Natural killer cell (primary cell): ENCODE data around the gene CEP164. TPM values are rescaled to one million over a fixed set of nuclear protein-coding genes. Genes with fewer than 3 reads are reported as not detected.

ENCODE experiments used
- ATAC-seq, 3 donors: fragments of 150-1000 bp in 2 of 3; fragments of 200-7000 bp in 1 of 3; cut with Tn5 transposase; 1 replicate in 1 of 3; 2 replicates in 2 of 3; pipeline ENCODE4 v1.10.0; 2021; ENCODE audit warnings: mild to moderate bottlenecking in 2 of 3, moderate library complexity in 2 of 3
- DNase-seq, 2 donors: peaks; one replicate each; pipeline versions ENCODE4 v3.0.0 to v3.0.0-alpha.2; 2013 to 2021; ENCODE audit warnings: mixed read lengths in 1 of 2
- H3K27ac ChIP-seq: one replicate; pipeline ENCODE4 v1.5.1; 2013; ENCODE audit warnings: mild to moderate bottlenecking, low read length
- H3K27me3 ChIP-seq: one replicate; pipeline ENCODE4 v1.6.1; 2013; ENCODE audit warnings: low read length; ENCODE audit not compliant: control insufficient read depth, insufficient read depth
- H3K36me3 ChIP-seq: one replicate; pipeline ENCODE4 v1.6.1; 2013; ENCODE audit warnings: low read length; ENCODE audit not compliant: control insufficient read depth, insufficient read depth
- H3K4me1 ChIP-seq: one replicate; pipeline ENCODE4 v1.6.1; 2013; ENCODE audit warnings: low read length; ENCODE audit not compliant: control insufficient read depth, insufficient read depth
- H3K4me3 ChIP-seq: one replicate; pipeline ENCODE4 v1.5.1; 2013; ENCODE audit warnings: low read length
- H3K9me3 ChIP-seq: one replicate; pipeline ENCODE4 v1.6.1; 2013; ENCODE audit warnings: low read length; ENCODE audit not compliant: control insufficient read depth, insufficient read depth
- H3K27ac Mint-ChIP-seq, 2 donors: one replicate each; pipeline ENCODE4 v1.8.0; 2022; ENCODE audit warnings: mild to moderate bottlenecking in 2 of 2, mixed read lengths in 2 of 2, moderate library complexity in 1 of 2
- H3K27me3 Mint-ChIP-seq, 2 donors: one replicate each; pipeline ENCODE4 v1.8.0; 2022; ENCODE audit warnings: low read depth in 2 of 2, mixed read lengths in 2 of 2
- H3K36me3 Mint-ChIP-seq: one replicate; pipeline ENCODE4 v1.8.0; 2022; ENCODE audit warnings: mixed read lengths
- H3K4me1 Mint-ChIP-seq, 2 donors: one replicate each; pipeline ENCODE4 v1.8.0; 2022; ENCODE audit warnings: mixed read lengths in 2 of 2
- H3K4me3 Mint-ChIP-seq: one replicate; pipeline ENCODE4 v1.8.0; 2022; ENCODE audit warnings: mild to moderate bottlenecking, moderate library complexity, mixed read lengths
- H3K9me3 Mint-ChIP-seq, 2 donors: one replicate each; pipeline ENCODE4 v1.8.0; 2022; ENCODE audit warnings: mixed read lengths in 2 of 2
- CTCF ChIP-seq: fragments of 200-600 bp; IDR thresholded peaks from one replicate; pipeline ENCODE4 v1.8.0; 2022; ENCODE audit warnings: antibody characterized with exemption
- WGBS: methylation state at CpG from one replicate; pipeline ENCODE4 v1.1.7; 2013; ENCODE audit warnings: missing lambda C conversion rate; ENCODE audit not compliant: insufficient coverage; 5-methylcytosine and 5-hydroxymethylcytosine counted together
- intact Hi-C: fragments of 100-400 bp; cut with micrococcal nuclease; formaldehyde crosslinking; loops from one replicate; pipeline ENCODE4 v1.14.2; 2022
- total RNA-seq, 4 donors: library from RNA; stranded (reverse); fragments of 120-200 nt in 1 of 4; gene quantifications; one replicate each; pipeline versions ENCODE4 v1.2.3 to v1.2.4, GENCODE V29; 2013 to 2022

Gene CEP164
- total RNA-seq, 3 donors from 2014 or later (not counting 1 experiment from before 2014, with no cell fraction given) = 45.6 to 49.9 (median 49.8) TPM

GRCh38 chr11:117328375-117329010, 839 bp downstream of the CEP164 start:
- DNase-seq (peak in 1 of 2 donors; percentile 47), ATAC-seq (no peak)
- no peaks in the 10 kb centered on the region for H3K27me3 Mint-ChIP-seq
- intact Hi-C loops = loop anchor here (5.0 kb wide), 1 partner anchor 96 kb away; the partner anchor contains the start of genes PCSK7 and RNF214
- no peaks in the 10 kb centered on the region for H3K4me1 Mint-ChIP-seq
- H3K27ac Mint-ChIP-seq = no peak overlapping the region
- Histone ChIP-seq H3K4me3 (peak overlapping the region; percentile 80), H3K36me3 (no peaks in the 10 kb centered on the region), H3K27ac (peak overlapping the region; percentile 85), H3K9me3 (no peaks in the 10 kb centered on the region), H3K4me1 (peaks cover 14% of the 10 kb centered on the region), H3K27me3 (no peaks in the 10 kb centered on the region)
- no peak overlapping the region for H3K4me3 Mint-ChIP-seq
- H3K9me3 Mint-ChIP-seq = no peaks in the 10 kb centered on the region
- TF ChIP-seq CTCF = no peak
- 20% methylated on average over 15 of the region's 15 CpGs for WGBS
- no peaks in the 10 kb centered on the region for H3K36me3 Mint-ChIP-seq

DNA sequence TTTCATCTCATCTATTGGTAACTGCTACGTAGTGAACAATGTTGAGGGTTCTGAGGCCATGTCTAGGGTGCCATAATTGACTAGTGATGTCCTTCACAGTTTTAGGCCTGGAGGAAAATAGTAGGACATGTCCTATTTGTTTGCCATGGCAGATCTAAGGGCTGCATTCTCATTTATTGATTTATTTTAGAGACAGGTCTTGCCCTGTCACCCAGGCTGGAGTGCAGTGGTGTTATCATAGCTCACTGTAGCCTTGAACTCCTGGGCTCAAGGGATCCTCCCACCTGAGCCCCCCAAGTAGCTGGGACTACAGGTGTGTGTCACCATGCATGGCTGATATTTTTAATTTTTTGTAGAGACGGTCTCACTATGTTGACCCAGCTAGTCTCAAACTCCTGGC, 5.2 kb downstream of the CEP164 start:
- ATAC-seq (no peak), DNase-seq (no peak)
- WGBS = 50% methylated on average over 2 of the region's 2 CpGs
- H3K9me3 Mint-ChIP-seq = no peaks in the 10 kb centered on the region
- Histone ChIP-seq H3K36me3 (no peaks in the 10 kb centered on the region), H3K4me1 (peaks cover 11% of the 10 kb centered on the region), H3K27ac (no peak overlapping the region), H3K9me3 (no peaks in the 10 kb centered on the region), H3K27me3 (no peaks in the 10 kb centered on the region), H3K4me3 (no peak overlapping the region)
- H3K36me3 Mint-ChIP-seq = no peaks in the 10 kb centered on the region
- H3K4me3 Mint-ChIP-seq = no peak overlapping the region
- no peaks in the 10 kb centered on the region for H3K27me3 Mint-ChIP-seq
- intact Hi-C loops = no loop called here
- peaks cover 0 to 15% of the 10 kb centered on the region in 2 donors for H3K4me1 Mint-ChIP-seq
- H3K27ac Mint-ChIP-seq = no peak overlapping the region
- no peak for TF ChIP-seq CTCF

DNA sequence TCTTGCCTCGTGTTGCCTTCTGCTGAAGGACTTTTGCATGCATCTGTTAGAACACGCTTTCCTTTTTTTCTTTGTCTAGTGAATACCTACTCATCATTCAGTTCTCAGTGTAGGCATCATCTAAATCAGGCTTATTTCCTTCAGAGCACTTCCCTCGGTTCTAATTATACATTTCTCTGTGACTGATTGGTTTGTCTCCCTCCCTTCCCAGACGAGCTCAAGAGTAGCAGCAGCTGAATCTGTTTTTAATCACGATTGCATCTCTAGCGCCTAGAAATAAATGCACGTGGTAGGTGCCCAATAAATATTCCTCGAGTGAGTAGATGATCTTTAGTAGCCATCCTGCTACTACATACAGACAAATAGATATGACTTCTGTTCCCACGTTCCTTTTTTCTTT, 6.3 kb downstream of the CEP164 start:
- Histone ChIP-seq H3K36me3 (no peaks in the 10 kb centered on the region), H3K9me3 (no peaks in the 10 kb centered on the region), H3K27me3 (no peaks in the 10 kb centered on the region), H3K4me1 (peaks cover 2% of the 10 kb centered on the region), H3K27ac (no peak overlapping the region), H3K4me3 (no peak overlapping the region)
- H3K36me3 Mint-ChIP-seq = peaks cover 7% of the 10 kb centered on the region
- no peak for DNase-seq
- peaks cover 0 to 18% of the 10 kb centered on the region in 2 donors for H3K4me1 Mint-ChIP-seq
- intact Hi-C loops = no loop called here
- no peaks in the 10 kb centered on the region for H3K9me3 Mint-ChIP-seq
- H3K4me3 Mint-ChIP-seq = no peak overlapping the region
- no peak for ATAC-seq
- no peak for TF ChIP-seq CTCF
- H3K27me3 Mint-ChIP-seq = no peaks in the 10 kb centered on the region
- 92% methylated on average over 8 of the region's 9 CpGs for WGBS
- H3K27ac Mint-ChIP-seq = no peak overlapping the region

DNA sequence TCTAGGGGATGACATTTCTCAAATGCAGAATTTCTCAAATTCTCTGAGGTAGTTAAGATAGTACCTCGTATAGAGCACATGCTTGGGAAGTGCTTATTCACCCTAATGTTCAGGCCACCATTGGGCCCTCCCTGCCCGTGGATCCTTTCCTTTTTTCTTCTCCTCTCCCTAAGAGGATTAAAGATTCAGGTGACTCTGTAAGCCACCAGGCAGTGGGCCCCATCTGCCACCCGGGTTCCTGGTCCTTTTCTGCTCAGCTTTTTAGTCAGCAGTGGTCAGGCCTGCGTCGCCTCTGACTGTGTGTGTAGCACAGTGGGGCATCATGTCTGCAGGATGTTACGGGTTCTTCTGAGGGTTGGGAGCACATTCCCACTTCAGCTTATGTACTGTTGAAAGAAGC, 7.2 kb downstream of the CEP164 start:
- H3K4me3 ChIP-seq = no peak overlapping the region
- no peak overlapping the region for H3K4me3 Mint-ChIP-seq
- H3K36me3 Mint-ChIP-seq = peaks cover 7% of the 10 kb centered on the region
- no peaks in the 10 kb centered on the region for H3K9me3 ChIP-seq
- no peaks in the 10 kb centered on the region for H3K4me1 ChIP-seq
- no peaks in the 10 kb centered on the region for H3K27me3 Mint-ChIP-seq
- peaks cover 0 to 18% of the 10 kb centered on the region in 2 donors for H3K4me1 Mint-ChIP-seq
- no peaks in the 10 kb centered on the region for H3K9me3 Mint-ChIP-seq
- H3K36me3 ChIP-seq = no peaks in the 10 kb centered on the region
- H3K27ac ChIP-seq = no peak overlapping the region
- H3K27me3 ChIP-seq = no peaks in the 10 kb centered on the region
- intact Hi-C loops = no loop called here
- H3K27ac Mint-ChIP-seq = no peak overlapping the region
- 84% methylated on average over 6 of the region's 6 CpGs for WGBS
- DNase-seq (no peak), ATAC-seq (no peak)
- no peak for TF ChIP-seq CTCF
